DMS153 treated with DMSO at 0.1 percent for 48 hours (cell line): Measurements from ENCODE around the gene BDH1.

Source experiments
- DNase-seq: peaks from one replicate; lab custom pipeline; 2025; ENCODE audit not compliant: unreplicated experiment; lab: John Stamatoyannopoulos, UW

BDH1 gene

DNA sequence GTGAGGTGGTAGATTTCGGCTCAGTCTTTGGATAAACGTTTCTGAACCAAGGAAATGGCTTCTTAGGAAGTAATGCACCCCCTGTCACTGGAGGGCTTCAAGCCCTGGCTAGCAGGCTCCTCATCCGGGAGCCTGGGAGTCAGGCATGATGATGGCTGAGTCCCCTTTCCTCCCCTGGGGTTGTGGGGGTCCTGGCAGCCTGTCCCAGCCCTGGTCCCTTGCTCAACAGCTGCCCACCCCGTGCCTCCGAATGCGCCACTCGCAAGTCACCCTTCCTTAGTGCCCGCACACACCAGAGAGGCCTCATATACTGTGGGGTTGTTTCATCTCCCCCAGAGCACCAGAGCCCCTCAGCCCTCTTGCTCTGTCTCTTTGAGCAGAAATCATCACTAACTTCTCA, 48.2 kb downstream of the BDH1 start:
- no peak for DNase-seq

DNA sequence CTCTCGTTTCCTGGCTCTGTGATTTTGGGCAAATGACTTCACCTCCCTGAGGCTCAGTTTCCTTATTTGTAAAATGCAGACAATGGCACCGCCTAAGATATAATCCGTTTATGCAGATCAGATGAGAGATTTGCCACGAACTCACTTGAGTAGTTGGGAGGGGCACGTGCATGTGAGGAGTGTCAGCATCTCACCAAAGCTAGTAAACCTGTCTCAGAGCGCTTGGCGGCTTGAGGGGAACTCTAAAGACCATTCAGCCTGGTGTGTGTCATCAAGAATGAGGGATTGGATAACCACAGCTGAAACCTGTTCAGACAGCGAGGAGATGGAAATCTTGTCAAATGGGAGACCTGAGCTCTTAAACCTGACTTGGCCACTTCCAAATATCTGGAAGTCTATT, 48.7 kb downstream of the BDH1 start:
- no peak for DNase-seq

DNA sequence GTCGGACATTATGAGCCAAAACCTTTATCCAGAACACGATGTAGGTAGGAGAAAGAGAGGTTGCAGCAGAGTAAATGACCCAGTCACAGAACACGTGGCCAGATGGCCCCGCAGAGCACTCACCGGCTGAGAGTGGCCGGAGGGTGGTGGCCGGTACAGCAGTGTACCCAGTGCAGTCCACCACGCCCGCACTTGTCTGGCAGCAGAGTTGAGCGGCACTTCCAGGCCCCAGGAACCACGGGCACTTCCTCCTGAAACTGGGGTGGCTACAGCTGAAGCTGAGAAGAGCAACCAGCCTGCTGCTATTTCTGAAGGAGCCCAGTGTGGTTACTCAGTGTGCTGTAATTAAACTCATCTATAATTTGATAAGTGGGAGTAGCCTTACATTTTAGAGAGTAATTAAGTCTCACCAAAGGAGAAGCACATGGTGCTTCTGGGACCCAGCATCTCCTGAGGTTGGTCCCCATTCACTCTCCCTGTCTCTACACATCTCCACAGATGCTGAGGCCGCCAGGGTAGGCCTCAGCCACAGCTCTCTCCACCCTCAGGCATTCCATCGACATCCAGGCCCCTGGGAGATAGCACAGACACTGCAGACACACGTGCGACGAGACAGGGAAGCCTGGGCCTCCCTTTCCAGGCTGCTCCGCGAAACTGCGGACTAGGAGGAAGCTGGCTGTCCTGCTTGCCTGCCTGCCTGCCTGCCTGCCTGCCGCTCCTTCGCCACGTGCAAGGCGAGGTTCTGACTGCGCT, 49.8 kb downstream of the BDH1 start:
- DNase-seq = no peak

DNA sequence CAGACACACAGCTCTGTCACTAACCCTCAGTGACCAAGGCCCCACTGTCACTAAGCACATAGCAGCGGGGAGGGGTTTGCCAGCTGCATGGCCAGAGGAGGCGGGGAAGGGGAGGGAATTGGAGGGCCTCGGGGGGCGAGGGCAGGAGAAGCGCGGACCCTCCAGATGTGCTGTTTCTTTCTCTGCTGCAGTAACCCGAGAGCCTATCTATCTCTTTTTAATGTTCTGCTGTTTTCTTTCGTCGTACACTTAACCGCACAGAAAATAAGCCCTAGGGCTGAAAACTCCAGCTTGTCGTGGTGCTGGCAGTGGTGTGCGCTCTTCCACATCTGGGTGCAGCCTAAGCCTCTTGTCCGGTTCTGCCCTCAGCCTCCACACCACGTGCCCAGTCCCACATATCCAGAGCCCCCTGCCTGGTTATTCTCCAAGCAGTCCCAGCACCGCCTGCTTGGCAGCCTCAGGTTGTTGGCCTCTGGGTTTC, 51.1 kb downstream of the BDH1 start:
- DNase-seq = no peak

DNA sequence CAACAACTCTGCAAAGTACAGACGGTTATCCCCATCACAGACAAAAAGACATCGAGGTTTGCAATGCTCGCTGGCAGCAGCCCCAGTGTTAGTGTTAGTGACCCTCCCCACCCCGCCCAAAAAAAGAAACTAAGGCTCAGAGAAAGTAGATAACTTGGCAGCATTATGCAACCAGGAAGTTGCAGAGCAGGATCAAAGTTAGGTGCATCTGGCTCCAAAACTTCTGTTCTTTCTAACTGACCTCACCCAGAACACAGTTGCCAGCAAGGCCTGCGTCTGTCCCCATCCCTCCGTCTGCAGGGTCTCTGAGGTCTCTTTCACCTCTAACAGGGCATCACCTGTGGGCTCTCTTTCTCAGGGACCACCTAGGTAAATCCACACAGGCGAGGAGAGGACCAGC, 51.5 kb downstream of the BDH1 start:
- DNase-seq = no peak

DNA sequence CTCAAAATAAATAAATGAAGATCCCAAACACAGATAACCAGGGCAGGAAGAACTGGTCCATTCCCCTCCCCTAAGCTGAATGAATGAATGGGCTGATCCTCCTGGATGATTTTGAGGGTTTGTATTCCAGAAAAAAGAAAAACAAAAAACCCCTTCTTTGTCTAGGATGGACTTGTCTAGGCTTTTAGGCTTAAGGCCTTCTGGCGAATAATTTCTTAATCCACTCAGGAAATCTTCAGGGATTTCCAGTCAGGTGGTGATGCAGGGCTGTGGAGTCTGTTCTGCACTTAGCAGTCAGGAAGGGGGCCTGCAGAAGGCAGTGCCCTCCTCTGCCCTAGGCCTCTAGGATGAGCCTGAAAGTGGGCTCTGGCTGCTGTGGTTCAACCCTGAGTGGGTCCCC, 52.1 kb downstream of the BDH1 start:
- DNase-seq = no peak

DNA sequence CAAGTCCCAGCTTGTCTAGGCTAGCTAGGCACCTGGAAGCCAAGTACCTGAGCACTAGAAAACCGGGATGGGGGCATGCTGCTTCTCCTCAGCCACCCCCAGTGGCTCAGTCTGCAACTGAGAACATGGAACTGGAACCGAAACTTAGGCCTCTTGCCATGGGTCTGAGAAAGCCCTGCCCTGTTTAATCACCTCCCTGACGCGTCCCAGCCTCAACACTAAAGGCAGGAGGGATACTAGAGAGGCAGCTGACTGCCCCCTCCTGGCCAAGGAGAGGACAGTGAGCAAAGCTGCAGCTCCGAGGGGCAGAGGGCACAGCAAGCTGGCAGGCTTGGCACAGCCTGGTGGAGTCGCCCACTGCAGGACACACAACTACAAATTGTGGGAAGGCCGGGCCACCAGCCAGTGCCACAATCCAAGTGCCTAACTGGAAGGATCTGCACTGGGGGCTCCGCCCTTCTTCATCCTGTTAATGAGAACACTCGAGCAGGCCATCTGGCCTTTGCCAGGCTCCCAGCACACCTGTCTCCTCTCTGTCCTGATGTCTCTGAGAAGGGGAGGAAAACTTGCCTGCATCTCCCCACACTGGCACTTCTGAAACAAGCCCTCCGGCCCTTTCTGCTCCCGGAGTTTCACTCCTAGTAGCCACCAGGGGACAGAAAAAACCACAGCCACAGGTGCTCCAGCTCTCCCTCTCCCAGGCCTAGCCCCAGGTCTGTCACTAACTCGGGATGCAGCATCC, 53.7 kb downstream of the BDH1 start:
- no peak for DNase-seq

DNA sequence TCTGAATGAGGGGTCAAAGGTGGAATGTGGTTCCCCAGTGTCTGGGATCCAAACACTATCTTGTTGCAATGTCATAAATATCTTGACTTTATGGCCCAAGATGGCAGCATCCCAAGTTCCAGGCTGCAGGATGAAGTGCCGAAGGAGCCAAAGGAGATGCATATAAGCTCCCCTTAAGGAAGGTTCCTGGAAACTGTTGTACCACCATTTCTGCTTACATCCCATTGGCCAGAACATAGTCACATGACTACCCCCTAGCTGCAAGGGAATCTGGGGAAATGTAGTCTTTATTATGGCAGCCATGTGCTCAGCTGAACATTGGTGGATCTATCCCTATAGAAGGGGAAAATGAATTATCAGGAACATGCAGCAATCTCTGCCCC, 54.3 kb downstream of the BDH1 start:
- DNase-seq = no peak

DNA sequence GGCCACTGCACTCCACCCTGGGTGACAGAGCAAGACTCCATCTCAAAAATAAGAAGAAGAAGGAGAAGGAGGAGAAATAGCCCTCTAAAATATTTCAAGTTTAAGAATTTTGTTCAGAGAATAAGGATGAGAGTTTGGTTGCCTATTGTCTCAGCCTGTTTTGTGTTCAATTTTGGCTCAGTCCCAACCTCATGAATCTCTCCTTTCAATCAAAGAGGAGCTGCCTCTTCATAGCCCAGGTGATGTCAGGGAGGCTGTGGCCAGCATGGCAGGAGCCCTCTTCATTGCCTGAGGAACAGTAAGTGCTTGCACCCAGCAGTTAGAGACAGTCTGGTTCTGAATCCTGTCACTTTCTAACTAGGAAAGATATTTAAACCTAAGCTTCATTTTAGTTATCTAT, 55.0 kb downstream of the BDH1 start:
- DNase-seq = no peak

DNA sequence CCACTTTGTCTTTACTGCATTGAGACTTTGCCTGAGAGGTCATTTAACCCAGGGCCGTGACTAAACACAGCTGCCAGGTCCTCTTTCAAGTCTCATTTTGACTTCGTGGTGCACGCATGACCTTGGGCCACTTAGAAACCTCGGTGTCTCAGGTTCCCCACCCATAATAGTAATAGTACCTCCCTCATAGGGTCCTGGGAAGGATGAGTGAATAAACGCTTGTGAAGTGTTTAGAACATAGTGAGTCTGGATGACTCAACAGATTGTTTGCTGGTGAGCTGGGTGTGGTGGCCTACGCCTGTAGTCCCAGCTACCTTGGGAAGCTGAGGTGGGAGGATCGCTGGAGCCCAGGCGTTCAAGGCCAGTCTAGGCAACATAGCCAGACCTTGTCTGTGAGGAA, 56.3 kb downstream of the BDH1 start:
- no peak for DNase-seq

DNA sequence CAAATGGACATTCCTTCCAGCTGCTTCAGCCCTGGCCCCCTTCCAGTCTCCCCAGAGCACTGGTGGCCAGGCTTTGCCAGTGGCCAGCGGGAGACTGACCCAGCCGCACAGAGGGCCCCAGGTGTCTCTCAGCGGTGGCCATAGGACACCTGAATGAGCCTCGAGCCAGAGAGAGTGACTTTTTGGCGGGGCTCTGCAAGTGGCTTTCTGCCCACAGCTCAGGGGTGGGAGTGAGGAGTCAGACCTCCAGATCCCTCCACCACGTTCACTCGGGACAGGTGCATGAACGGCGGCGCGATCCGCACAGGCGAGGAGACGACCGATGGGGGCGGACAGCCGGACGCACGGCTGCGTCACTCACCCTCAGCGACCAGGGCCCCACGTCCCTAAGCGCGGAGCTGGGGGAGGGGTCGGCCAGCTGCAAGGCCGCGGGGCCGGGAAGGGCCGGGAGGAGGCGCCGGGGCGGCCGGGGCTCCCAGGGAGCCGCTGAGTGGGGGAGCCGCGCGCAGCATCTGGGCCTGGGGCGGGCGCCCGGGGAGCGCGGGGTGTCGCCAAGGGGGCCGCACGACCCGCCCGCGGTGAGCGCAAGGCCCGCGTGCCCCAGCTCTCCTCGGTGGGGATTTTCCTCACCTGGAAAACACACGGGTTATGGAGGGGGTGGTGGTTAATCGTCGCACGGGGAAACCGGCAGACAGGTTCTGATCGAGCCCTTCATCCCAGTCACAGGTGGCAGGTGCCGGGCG, 57.1 kb downstream of the BDH1 start:
- no peak for DNase-seq

DNA sequence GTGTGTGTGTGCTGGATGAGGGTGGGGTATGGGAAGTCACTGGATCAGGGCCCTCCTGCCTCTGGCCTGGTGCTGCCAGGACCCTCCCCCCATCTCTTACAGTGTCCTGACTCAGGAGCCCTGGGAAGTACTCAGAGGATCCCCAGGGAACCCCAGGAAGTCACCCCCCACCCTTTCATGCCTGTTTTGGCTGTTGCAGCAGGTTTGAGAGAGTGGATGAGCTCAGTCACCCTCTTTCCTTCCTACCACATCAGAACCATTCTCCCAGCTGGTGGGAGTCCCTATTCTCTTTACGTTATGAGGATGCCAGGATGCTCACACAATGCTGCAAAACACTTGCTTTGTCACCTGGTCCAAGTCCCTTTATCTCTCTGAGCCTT, 59.0 kb downstream of the BDH1 start:
- no peak for DNase-seq

DNA sequence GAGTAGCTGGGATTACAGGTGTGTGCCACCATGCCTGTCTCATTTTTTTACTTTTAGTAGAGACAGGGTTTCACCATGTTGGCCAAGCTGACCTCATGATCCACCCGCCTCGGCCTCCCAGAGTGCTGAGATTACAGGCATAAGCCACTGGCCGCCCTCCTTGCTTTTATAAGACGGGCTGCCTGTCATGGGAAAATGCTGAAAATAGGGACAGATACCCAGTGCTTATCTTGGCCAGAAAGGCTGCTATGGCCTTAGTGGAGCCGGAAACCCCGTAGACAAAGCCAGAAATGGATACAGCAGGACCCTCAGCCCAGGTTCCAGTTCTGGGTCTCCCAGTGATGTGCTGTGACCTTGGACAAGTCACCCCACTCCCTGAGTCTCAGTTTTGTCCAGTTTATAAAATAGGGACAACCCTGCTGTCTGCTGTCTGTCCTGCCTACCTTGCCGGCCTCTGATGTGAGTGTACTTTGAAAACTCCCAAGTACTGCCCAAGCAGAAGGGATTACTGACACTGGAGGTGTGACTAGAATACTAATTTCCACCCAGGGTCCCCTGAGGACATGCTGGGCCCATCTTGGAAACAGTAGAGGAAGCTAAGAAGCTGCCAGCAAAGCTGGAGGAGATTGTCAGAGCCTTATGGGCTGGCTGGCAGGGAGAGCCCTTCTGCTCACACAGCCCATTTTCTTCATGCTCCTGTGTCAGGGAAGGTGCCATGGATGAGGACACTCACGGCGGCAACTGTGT, 59.6 kb downstream of the BDH1 start:
- no peak for DNase-seq

DNA sequence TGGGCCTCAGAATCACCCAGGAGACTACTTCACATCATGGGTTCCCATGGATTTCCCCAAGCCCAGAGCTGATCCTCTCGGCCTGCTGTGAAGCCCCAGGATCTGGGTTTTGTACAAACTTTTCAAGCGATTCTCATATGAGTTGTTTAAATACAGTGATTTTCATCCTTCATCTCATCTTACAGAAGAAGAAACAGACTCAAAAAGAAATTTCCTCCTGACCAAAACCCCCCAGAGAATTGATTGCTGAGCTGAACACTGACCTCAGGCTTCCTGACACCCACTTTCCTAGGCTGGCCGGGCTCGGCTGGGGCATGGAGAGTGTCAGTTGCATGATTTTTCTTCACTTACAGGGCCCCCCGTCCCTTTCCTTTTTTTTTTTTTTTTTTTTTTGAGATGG, 60.3 kb downstream of the BDH1 start:
- DNase-seq = no peak

DNA sequence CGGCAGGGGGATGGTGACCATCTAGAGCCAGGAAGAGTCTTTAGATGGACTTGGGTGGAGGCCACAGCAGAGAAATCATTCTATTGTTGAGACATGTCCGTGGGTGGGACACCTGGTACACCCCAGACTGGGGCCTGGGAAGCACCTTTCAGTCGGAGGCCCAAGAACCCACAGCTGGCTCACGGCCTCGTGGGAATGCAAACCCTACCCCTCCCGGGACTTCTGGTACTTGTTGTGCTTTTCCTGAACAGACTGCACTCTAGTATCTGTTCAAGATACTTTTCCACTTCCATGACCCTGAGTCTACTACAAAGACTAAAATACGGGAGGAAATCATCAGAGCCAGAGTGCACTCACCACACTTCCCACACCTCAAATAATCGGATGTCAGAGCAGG, 60.7 kb downstream of the BDH1 start:
- no peak for DNase-seq

DNA sequence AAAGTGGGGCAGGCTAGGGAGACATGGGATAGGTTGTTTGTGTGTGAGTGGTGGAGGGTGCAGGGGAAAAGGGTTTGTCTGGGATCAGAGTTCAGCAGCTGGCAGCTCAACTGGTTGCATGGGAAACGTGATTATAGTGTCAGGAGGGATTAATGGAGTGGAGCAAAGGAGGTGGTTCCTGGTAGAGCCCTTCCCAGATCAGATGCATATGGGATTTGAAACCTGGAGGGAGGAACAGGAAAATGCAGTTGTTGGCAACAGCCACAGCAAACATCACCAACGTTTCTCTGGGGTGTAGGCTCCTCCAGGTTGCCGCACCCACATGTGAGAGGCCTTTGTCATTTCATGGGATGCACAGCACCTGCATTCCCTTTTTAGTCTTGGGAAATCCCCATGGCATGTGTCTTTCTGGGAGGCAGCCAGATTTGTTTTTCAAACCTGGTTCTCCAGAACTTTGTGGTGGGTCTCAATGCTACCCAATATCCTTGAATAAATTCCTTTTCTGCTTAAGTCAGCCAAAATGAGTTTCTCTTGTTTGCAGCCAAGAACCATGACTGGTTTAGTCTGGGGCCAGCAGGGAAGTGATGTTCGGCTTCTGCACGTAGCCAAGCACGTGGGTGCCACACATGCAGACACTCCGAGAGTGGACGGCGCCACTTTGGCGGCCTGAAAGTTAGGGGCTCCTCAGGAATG, 61.3 kb downstream of the BDH1 start:
- no peak for DNase-seq

DNA sequence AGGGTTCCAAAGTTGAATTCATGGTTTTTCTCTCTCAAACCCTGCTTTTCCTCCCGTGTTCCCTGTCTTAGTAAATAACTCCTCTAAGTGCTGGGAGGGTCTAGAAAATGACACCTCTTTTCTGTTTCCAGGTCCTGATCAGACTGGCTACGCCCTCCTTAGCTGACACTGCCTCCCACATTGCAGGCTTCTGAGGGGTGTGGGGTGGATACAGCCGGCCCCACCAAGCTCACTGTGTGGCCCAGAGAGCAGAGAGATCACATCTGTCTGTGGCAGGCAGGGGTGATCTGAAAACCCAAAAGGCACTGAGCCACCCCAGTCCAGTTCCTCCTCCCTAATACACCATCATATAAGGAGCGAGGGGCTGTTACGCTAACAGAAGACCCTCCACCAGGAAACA, 62.7 kb downstream of the BDH1 start:
- DNase-seq = no peak

DNA sequence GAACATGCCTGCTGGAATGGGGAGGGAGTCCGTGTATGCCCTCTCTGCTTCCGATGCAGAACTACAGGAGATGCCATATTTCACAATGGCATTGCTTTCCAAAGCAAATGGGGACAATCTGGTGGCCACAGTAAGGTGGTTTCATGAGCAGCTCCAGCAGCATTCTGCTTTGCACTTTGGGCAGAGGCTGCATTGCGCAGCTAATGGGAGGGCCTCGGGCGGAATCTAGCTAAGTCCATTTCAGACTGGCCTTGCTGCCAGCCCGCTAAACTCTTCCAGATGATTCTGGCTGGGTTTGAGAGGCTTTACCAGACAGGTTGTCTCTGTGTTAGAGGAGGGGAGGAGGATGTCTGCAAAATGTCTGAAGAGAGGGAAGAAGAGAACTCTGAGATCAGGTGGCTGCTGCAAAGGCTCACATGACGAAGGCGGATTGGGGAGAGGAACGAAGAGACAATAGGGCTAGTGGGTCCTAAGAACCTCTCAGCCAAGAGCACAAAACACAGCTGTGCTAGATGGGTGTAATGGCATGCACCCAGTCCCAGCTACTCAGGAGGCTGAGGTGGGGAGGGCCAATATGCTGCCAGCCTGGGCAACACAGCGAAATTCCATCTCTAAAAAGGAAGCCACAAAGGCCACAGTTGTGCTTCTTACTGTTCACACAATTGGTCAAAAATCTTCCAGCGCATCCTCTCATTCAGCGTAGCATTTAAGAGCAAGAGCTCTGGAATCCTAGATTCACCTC, 63.7 kb downstream of the BDH1 start:
- DNase-seq = no peak

DNA sequence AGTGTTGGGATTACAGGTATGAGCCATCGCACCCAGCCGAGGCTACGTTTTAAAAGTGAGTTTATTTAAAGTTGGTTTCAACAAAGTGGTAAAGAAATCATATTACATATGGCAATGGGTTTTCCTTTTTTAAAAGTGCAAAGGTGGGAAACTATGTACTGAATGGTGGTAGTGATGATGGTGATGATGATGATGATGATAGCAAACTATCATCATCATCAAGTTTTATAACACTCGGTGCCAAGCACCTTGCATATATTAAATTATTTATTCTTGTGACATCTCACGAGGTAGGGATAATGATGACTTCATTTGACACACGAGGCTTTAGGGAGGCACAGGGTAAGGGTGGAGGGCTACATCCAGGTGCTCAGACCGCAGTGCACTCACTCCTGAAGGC, 64.3 kb downstream of the BDH1 start:
- DNase-seq = no peak
